Measurements from ENCODE around the gene ARMC9. TPM values are rescaled to one million over a fixed set of nuclear protein-coding genes. Genes with fewer than 3 reads are reported as not detected.

The ARMC9 gene
- total RNA-seq, 1 experiment from 2014 or later, result 42.7 TPM

DNA sequence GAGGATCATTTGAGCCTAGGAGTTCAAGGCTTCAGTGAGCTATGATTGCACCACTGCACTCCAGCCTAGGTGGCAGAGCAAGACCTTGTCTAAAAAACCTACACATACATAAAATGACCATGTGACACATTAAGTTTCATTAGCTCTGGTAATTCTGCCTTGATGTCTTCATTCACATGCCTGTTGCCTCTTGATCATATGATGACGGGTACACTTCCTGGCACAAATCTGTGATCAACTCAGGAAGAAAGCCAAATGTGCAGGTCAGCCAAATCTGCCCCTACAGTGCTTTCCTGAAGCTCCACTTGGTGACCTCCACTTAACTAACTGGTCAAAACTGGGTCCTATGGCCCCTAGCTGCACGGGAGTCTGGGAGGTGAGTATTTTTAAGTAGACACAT, 142.7 kb downstream of the ARMC9 start:
- intact Hi-C loops (cut with micrococcal nuclease; ENCODE audit: unreplicated experiment) (no loop called here), in situ Hi-C loops (cut with HindIII; ENCODE audit: low pct_unique_long_range_greater_than_20kb, low sequenced_read_pairs) (no loop called here)
- ChIA-PET POLR2A (no interaction called here), CTCF (no interaction called here)
- no peak overlapping the region for H3K4me3 ChIP-seq (ENCODE audit: low read depth in 2 of 2, low read length in 2 of 2)
- H3K36me3 ChIP-seq (ENCODE audit: control insufficient read depth, insufficient read depth, low read length), result no peaks in the 10 kb centered on the region
- H3K9me3 ChIP-seq (ENCODE audit: control insufficient read depth, insufficient read depth, low read depth, low read length), result no peaks in the 10 kb centered on the region
- DNase-seq (ENCODE audit: low read depth, low spot score) (no peak), ATAC-seq (no peak)
- BruUV-seq (replicated peaks), result no TSS peak
- no peaks in the 10 kb centered on the region for H3K4me1 ChIP-seq (ENCODE audit: control insufficient read depth, insufficient read depth, low read length)
- H3K27me3 ChIP-seq (ENCODE audit: control insufficient read depth, insufficient read depth, low read length), result no peaks in the 10 kb centered on the region
- no peak overlapping the region for H3K27ac ChIP-seq (ENCODE audit: low read length)
- TF ChIP-seq POLR2AphosphoS5 (IDR thresholded peaks at IDR 0.05; ENCODE audit: low read depth, low read length), result no peak

DNA sequence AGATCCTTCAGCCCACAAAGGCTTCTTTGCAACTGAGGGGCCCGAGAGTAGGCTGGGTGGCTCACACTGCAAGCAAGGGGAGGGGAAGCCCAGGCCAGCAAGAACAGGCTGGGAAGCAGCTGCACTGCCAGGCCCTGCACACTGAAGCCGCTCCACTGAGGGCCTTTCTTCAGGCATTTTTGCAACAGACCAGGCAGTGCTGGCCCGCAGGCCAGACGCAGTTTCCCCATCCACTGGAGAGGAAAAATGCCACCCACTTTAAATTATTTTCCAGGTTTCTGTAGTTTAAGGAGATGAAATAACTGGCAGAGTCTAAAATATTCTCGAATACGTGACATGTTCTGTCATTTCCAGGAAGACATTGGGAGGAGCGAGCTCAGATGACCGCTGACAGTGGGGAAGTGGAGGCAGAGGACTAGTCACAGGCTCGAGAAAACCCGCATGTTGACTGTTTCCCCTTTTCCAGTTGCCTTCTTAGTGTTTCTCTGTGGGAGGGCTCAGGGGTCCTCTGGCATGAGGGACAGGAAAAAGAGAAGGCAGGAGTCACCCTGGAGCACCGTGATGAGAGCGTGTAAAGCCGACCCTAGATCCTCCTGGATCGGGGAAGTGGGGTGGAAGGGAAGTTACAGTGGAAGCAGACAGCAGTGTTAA, 143.8 kb downstream of the ARMC9 start:
- TF ChIP-seq, protein P1, sequence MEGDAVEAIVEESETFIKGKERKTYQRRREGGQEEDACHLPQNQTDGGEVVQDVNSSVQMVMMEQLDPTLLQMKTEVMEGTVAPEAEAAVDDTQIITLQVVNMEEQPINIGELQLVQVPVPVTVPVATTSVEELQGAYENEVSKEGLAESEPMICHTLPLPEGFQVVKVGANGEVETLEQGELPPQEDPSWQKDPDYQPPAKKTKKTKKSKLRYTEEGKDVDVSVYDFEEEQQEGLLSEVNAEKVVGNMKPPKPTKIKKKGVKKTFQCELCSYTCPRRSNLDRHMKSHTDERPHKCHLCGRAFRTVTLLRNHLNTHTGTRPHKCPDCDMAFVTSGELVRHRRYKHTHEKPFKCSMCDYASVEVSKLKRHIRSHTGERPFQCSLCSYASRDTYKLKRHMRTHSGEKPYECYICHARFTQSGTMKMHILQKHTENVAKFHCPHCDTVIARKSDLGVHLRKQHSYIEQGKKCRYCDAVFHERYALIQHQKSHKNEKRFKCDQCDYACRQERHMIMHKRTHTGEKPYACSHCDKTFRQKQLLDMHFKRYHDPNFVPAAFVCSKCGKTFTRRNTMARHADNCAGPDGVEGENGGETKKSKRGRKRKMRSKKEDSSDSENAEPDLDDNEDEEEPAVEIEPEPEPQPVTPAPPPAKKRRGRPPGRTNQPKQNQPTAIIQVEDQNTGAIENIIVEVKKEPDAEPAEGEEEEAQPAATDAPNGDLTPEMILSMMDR (IDR thresholded peaks at IDR 0.05), result no peak
- no peak for TF ChIP-seq TCF7L2 (IDR thresholded peaks at IDR 0.05; ENCODE audit: low read depth, low read length)
- TF ChIP-seq SIN3A (IDR thresholded peaks at IDR 0.05; ENCODE audit: borderline replicate concordance, insufficient read depth, low read depth, low read length), result no peak
- no peak for TF ChIP-seq POLR2AphosphoS5 (IDR thresholded peaks at IDR 0.05; ENCODE audit: low read depth, low read length)
- TF ChIP-seq, protein P2, sequence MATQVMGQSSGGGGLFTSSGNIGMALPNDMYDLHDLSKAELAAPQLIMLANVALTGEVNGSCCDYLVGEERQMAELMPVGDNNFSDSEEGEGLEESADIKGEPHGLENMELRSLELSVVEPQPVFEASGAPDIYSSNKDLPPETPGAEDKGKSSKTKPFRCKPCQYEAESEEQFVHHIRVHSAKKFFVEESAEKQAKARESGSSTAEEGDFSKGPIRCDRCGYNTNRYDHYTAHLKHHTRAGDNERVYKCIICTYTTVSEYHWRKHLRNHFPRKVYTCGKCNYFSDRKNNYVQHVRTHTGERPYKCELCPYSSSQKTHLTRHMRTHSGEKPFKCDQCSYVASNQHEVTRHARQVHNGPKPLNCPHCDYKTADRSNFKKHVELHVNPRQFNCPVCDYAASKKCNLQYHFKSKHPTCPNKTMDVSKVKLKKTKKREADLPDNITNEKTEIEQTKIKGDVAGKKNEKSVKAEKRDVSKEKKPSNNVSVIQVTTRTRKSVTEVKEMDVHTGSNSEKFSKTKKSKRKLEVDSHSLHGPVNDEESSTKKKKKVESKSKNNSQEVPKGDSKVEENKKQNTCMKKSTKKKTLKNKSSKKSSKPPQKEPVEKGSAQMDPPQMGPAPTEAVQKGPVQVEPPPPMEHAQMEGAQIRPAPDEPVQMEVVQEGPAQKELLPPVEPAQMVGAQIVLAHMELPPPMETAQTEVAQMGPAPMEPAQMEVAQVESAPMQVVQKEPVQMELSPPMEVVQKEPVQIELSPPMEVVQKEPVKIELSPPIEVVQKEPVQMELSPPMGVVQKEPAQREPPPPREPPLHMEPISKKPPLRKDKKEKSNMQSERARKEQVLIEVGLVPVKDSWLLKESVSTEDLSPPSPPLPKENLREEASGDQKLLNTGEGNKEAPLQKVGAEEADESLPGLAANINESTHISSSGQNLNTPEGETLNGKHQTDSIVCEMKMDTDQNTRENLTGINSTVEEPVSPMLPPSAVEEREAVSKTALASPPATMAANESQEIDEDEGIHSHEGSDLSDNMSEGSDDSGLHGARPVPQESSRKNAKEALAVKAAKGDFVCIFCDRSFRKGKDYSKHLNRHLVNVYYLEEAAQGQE (IDR thresholded peaks at IDR 0.05; ENCODE audit: insufficient read depth in 1 of 2, low read depth in 2 of 2, low read length in 1 of 2), result no peak
- Histone ChIP-seq H3K36me3 (ENCODE audit: control insufficient read depth, insufficient read depth, low read length) (no peaks in the 10 kb centered on the region), H3K4me3 (ENCODE audit: low read depth in 2 of 2, low read length in 2 of 2) (no peak overlapping the region), H3K27ac (ENCODE audit: low read length) (no peak overlapping the region), H3K27me3 (ENCODE audit: control insufficient read depth, insufficient read depth, low read length) (no peaks in the 10 kb centered on the region), H3K9me3 (ENCODE audit: control insufficient read depth, insufficient read depth, low read depth, low read length) (no peaks in the 10 kb centered on the region), H3K4me1 (ENCODE audit: control insufficient read depth, insufficient read depth, low read length) (no peaks in the 10 kb centered on the region)
- POLR2A ChIA-PET, result no interaction called here
- in situ Hi-C loops (cut with HindIII; ENCODE audit: low pct_unique_long_range_greater_than_20kb, low sequenced_read_pairs) (no loop called here), intact Hi-C loops (cut with micrococcal nuclease; ENCODE audit: unreplicated experiment) (no loop called here)
- no TSS peak for BruUV-seq (replicated peaks)
- CTCF ChIA-PET, result no interaction called here
- DNase-seq (ENCODE audit: low read depth, low spot score), result no peak
- ATAC-seq, result no peak

DNA sequence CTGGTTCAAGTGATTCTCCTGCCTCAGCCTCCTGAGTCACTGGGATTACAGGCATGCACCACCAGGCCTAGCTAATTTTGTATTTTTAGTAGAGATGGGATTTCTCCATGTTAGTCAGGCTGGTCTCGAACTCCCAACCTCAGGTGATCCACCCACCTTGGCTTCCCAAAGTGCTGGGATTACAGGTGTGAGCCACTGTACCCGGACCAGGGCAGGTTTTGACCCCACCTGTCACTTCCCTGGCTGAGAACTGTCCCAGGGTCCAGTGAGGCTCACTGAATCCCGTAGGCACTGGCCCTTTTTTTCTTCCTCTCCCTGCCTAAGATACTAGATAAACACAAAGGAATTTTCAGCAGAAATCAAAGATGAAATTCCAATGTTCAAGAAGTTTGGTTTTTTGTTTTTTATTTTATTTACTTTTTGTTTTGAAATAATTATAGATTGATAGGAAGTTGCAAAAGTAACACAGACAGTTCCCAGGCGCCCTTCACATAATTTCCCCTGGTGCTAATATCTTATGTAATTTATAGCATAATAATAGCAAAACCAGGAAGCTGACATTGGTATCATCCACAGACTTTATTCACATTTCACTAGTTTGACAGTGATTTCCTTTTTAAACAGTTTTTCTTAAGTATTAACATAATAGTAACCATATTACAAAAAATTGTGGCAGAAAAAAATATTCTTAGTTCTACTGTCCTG, 144.7 kb downstream of the ARMC9 start:
- no peak for DNase-seq (ENCODE audit: low read depth, low spot score)
- H3K27me3 ChIP-seq (ENCODE audit: control insufficient read depth, insufficient read depth, low read length), result no peaks in the 10 kb centered on the region
- H3K27ac ChIP-seq (ENCODE audit: low read length), result no peak overlapping the region
- TF ChIP-seq, protein P2 (IDR thresholded peaks at IDR 0.05; ENCODE audit: insufficient read depth in 1 of 2, low read depth in 2 of 2, low read length in 1 of 2), result no peak
- TF ChIP-seq SIN3A (IDR thresholded peaks at IDR 0.05; ENCODE audit: borderline replicate concordance, insufficient read depth, low read depth, low read length) (no peak), TCF7L2 (IDR thresholded peaks at IDR 0.05; ENCODE audit: low read depth, low read length) (no peak), POLR2AphosphoS5 (IDR thresholded peaks at IDR 0.05; ENCODE audit: low read depth, low read length) (no peak)
- TF ChIP-seq, protein P1 (IDR thresholded peaks at IDR 0.05), result no peak
- POLR2A ChIA-PET, result no interaction called here
- H3K36me3 ChIP-seq (ENCODE audit: control insufficient read depth, insufficient read depth, low read length), result no peaks in the 10 kb centered on the region
- in situ Hi-C loops (cut with HindIII; ENCODE audit: low pct_unique_long_range_greater_than_20kb, low sequenced_read_pairs), result no loop called here
- no peak for ATAC-seq
- H3K4me1 ChIP-seq (ENCODE audit: control insufficient read depth, insufficient read depth, low read length), result no peaks in the 10 kb centered on the region
- no peaks in the 10 kb centered on the region for H3K9me3 ChIP-seq (ENCODE audit: control insufficient read depth, insufficient read depth, low read depth, low read length)
- intact Hi-C loops (cut with micrococcal nuclease; ENCODE audit: unreplicated experiment), result no loop called here
- CTCF ChIA-PET, result no interaction called here
- no TSS peak for BruUV-seq (replicated peaks)
- H3K4me3 ChIP-seq (ENCODE audit: low read depth in 2 of 2, low read length in 2 of 2), result no peak overlapping the region
